ENCODE data around the gene AS3MT.

DNA sequence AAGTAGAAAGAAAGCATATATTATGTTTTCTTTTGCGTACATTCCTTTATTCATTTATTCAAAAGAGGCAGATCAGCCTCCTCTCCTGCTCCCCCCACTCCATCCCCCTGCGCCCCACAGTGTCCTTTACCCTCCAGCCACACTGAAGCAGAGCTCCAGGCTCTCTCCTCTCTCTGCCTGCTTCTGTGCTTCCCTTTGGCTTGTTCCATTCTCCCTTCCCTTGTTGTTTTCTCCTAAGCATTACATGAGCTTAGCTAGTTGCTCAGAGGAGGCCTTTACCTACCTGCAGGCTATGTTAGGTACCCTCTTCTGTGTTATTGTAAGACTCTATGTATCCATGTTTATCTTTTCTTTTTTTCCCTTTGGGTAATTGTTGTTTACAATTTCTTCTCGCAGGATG is 76.2 kb downstream of the AS3MT start:
- TF ChIP-seq, protein P1, sequence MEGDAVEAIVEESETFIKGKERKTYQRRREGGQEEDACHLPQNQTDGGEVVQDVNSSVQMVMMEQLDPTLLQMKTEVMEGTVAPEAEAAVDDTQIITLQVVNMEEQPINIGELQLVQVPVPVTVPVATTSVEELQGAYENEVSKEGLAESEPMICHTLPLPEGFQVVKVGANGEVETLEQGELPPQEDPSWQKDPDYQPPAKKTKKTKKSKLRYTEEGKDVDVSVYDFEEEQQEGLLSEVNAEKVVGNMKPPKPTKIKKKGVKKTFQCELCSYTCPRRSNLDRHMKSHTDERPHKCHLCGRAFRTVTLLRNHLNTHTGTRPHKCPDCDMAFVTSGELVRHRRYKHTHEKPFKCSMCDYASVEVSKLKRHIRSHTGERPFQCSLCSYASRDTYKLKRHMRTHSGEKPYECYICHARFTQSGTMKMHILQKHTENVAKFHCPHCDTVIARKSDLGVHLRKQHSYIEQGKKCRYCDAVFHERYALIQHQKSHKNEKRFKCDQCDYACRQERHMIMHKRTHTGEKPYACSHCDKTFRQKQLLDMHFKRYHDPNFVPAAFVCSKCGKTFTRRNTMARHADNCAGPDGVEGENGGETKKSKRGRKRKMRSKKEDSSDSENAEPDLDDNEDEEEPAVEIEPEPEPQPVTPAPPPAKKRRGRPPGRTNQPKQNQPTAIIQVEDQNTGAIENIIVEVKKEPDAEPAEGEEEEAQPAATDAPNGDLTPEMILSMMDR (conservative IDR thresholded peaks at IDR 0.05; ENCODE audit: low read length): no peak
- TF ChIP-seq EZH2phosphoT487 (IDR thresholded peaks at IDR 0.05; ENCODE audit: borderline replicate concordance): no peak
